NCI-H1694 treated with DMSO at 0.1 percent for 48 hours (cell line): ENCODE results near the gene XAF1.
"Not testable (repeated sequence)": the region's sequence is repeated elsewhere in the genome, so short reads cannot be mapped to it uniquely, and the experiment has no call there.

Experiments used
- DNase-seq: peaks from one replicate; lab custom pipeline; 2025; lab: John Stamatoyannopoulos, UW

XAF1 gene

GRCh38 chr17:6755731-6756184 is at the start of gene XAF1:
XAF1 (plus strand) TSS chr17:6756046; CDS start chr17:6756079, 33 bp downstream.
- DNase-seq: no peak

GRCh38 chr17:6706499-6706898 is 49.3 kb upstream of the XAF1 start:
- DNase-seq: no peak

- no peak for DNase-seq
Observed at GRCh38 chr17:6706996-6707395, 48.9 kb upstream of the XAF1 start.

- DNase-seq: no peak
Observed at GRCh38 chr17:6708357-6708961, 47.4 kb upstream of the XAF1 start.

GRCh38 chr17:6710317-6710716 is 45.5 kb upstream of the XAF1 start:
- no peak for DNase-seq

GRCh38 chr17:6711081-6711674 is 44.7 kb upstream of the XAF1 start:
- DNase-seq: no peak

- DNase-seq: no peak
Observed at GRCh38 chr17:6711681-6712057, 44.2 kb upstream of the XAF1 start.

- no peak for DNase-seq
Observed at GRCh38 chr17:6712058-6712853, 43.6 kb upstream of the XAF1 start.

- DNase-seq: no peak
Observed at GRCh38 chr17:6712854-6713129, 43.1 kb upstream of the XAF1 start.

GRCh38 chr17:6713130-6713917 is 42.5 kb upstream of the XAF1 start, which contains the start of gene SLC13A5:
SLC13A5 (minus strand) TSS chr17:6713369; CDS start chr17:6713333, 36 bp downstream.
- DNase-seq: no peak

GRCh38 chr17:6713918-6714271 is 42.0 kb upstream of the XAF1 start:
- DNase-seq: no peak

- DNase-seq: no peak
Observed at GRCh38 chr17:6714315-6714874, 41.5 kb upstream of the XAF1 start.

GRCh38 chr17:6716736-6717135 is 39.1 kb upstream of the XAF1 start:
- no peak for DNase-seq

- DNase-seq: no peak
Observed at GRCh38 chr17:6721744-6722143, 34.1 kb upstream of the XAF1 start.

GRCh38 chr17:6724009-6724408 is 31.8 kb upstream of the XAF1 start:
- no peak for DNase-seq

GRCh38 chr17:6729531-6729930 is 26.3 kb upstream of the XAF1 start:
- DNase-seq: no peak

GRCh38 chr17:6746665-6747064 is 9.2 kb upstream of the XAF1 start:
- DNase-seq: not testable (repeated sequence)

GRCh38 chr17:6748617-6749016 is 7.2 kb upstream of the XAF1 start:
- DNase-seq: no peak

- DNase-seq: no peak
Observed at GRCh38 chr17:6749519-6749918, 6.3 kb upstream of the XAF1 start.

- DNase-seq: no peak
Observed at GRCh38 chr17:6752068-6752909, 3.6 kb upstream of the XAF1 start.

- DNase-seq: no peak
Observed at GRCh38 chr17:6753006-6753445, 2.8 kb upstream of the XAF1 start.
